Measurements from ENCODE around the gene ZNF611. TPM values are rescaled to one million over a fixed set of nuclear protein-coding genes. Genes with fewer than 3 reads are reported as not detected.

The ZNF611 gene
- total and polyA plus RNA-seq, 2 of the 13 experiments (the other 11 are each of a cell fraction or from before 2014, with no cell fraction given) = 2.7 to 4.1 TPM

DNA sequence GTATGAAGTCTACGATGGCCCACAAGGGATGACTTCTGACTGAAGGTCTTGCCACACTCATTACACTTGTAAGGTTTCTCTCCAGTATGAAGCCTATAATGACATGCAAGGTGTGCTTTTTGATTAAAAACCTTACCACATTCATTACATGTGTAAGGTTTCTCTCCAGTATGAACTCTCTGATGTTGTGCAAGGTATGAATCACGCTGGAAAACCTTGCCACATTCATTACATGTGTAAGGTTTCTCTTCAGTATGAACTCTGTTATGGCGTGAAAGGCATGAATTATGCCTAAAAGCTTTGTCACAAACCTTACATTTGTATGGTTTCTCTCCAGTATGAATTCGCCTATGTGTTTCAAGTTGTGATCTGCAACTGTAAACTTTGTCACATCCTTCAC, 81.7 kb downstream of the ZNF611 start:
- in situ Hi-C loops (cut with HindIII; ENCODE audit: extremely low pct_ligation_motif_present, low pct_unique_long_range_greater_than_20kb) = no loop called here
- POLR2A ChIA-PET = no interaction called here
- Histone ChIP-seq H3K27ac (ENCODE audit: extremely low read length, insufficient read depth, low read length) (no peak overlapping the region), H3K79me2 (ENCODE audit: insufficient read depth, low read length) (no peaks in the 10 kb centered on the region), H3K4me3 (replicated peaks in 1 of 3; ENCODE audit: insufficient read depth in 1 of 3, low read depth in 2 of 3, low read length in 3 of 3) (no peak overlapping the region), H3K36me3 (replicated peaks in 1 of 2; ENCODE audit: control insufficient read depth in 1 of 2, insufficient read depth in 2 of 2, low read length in 2 of 2) (peaks cover 2 to 30% of the 10 kb centered on the region in 2 experiments; a peak in 3 of 5 replicates), H3K9me3 (ENCODE audit: low read length) (peaks cover 57% of the 10 kb centered on the region), H3K9ac (ENCODE audit: insufficient read depth, low read depth, low read length) (no peak overlapping the region), H2AFZ (ENCODE audit: low read length) (no peak overlapping the region), H3K27me3 (ENCODE audit: control insufficient read depth in 1 of 2, insufficient read depth in 2 of 2, low read length in 2 of 2) (no peaks in the 10 kb centered on the region), H3K4me2 (ENCODE audit: low read depth, low read length) (no peak overlapping the region), H3K4me1 (ENCODE audit: insufficient read depth, low read length) (peaks cover 4% of the 10 kb centered on the region), H4K20me1 (ENCODE audit: insufficient read depth, low read length) (no peaks in the 10 kb centered on the region)
- FAIRE-seq = no peak
- no peak for ATAC-seq
- WGBS (ENCODE audit: low lambda C conversion rate) = 61% methylated on average over 4 of the region's 4 CpGs
- DNase-seq (ENCODE audit: low spot score) = no peak
- intact Hi-C loops (cut with micrococcal nuclease; ENCODE audit: unreplicated experiment) = no loop called here
- CTCF ChIA-PET (ENCODE audit: low intra/inter-chr PET ratio, low total read pairs) = no interaction called here
- no TSS peak for BruUV-seq (replicated peaks)
- TF ChIP-seq, protein P1, sequence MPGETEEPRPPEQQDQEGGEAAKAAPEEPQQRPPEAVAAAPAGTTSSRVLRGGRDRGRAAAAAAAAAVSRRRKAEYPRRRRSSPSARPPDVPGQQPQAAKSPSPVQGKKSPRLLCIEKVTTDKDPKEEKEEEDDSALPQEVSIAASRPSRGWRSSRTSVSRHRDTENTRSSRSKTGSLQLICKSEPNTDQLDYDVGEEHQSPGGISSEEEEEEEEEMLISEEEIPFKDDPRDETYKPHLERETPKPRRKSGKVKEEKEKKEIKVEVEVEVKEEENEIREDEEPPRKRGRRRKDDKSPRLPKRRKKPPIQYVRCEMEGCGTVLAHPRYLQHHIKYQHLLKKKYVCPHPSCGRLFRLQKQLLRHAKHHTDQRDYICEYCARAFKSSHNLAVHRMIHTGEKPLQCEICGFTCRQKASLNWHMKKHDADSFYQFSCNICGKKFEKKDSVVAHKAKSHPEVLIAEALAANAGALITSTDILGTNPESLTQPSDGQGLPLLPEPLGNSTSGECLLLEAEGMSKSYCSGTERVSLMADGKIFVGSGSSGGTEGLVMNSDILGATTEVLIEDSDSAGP (CRISPR knock-in tag; IDR thresholded peaks at IDR 0.05; ENCODE audit: borderline replicate concordance) = no peak
- TF ChIP-seq GFI1 (CRISPR knock-in tag; IDR thresholded peaks at IDR 0.05; ENCODE audit: borderline replicate concordance) (no peak), ZSCAN29 (CRISPR knock-in tag; conservative IDR thresholded peaks at IDR 0.05) (no peak), STAG1 (CRISPR knock-in tag; IDR thresholded peaks at IDR 0.05) (no peak), SP5 (CRISPR knock-in tag; IDR thresholded peaks at IDR 0.05; ENCODE audit: borderline replicate concordance, low read depth) (no peak), DPF2 (CRISPR knock-in tag; IDR thresholded peaks at IDR 0.05; ENCODE audit: borderline replicate concordance, low read depth) (no peak), AHR (CRISPR knock-in tag; IDR thresholded peaks at IDR 0.05) (no peak), HMG20A (CRISPR knock-in tag; IDR thresholded peaks at IDR 0.05; ENCODE audit: borderline replicate concordance) (no peak), ZNF83 (CRISPR knock-in tag; IDR thresholded peaks at IDR 0.05; ENCODE audit: borderline replicate concordance) (no peak)
- TF ChIP-seq, protein P2, sequence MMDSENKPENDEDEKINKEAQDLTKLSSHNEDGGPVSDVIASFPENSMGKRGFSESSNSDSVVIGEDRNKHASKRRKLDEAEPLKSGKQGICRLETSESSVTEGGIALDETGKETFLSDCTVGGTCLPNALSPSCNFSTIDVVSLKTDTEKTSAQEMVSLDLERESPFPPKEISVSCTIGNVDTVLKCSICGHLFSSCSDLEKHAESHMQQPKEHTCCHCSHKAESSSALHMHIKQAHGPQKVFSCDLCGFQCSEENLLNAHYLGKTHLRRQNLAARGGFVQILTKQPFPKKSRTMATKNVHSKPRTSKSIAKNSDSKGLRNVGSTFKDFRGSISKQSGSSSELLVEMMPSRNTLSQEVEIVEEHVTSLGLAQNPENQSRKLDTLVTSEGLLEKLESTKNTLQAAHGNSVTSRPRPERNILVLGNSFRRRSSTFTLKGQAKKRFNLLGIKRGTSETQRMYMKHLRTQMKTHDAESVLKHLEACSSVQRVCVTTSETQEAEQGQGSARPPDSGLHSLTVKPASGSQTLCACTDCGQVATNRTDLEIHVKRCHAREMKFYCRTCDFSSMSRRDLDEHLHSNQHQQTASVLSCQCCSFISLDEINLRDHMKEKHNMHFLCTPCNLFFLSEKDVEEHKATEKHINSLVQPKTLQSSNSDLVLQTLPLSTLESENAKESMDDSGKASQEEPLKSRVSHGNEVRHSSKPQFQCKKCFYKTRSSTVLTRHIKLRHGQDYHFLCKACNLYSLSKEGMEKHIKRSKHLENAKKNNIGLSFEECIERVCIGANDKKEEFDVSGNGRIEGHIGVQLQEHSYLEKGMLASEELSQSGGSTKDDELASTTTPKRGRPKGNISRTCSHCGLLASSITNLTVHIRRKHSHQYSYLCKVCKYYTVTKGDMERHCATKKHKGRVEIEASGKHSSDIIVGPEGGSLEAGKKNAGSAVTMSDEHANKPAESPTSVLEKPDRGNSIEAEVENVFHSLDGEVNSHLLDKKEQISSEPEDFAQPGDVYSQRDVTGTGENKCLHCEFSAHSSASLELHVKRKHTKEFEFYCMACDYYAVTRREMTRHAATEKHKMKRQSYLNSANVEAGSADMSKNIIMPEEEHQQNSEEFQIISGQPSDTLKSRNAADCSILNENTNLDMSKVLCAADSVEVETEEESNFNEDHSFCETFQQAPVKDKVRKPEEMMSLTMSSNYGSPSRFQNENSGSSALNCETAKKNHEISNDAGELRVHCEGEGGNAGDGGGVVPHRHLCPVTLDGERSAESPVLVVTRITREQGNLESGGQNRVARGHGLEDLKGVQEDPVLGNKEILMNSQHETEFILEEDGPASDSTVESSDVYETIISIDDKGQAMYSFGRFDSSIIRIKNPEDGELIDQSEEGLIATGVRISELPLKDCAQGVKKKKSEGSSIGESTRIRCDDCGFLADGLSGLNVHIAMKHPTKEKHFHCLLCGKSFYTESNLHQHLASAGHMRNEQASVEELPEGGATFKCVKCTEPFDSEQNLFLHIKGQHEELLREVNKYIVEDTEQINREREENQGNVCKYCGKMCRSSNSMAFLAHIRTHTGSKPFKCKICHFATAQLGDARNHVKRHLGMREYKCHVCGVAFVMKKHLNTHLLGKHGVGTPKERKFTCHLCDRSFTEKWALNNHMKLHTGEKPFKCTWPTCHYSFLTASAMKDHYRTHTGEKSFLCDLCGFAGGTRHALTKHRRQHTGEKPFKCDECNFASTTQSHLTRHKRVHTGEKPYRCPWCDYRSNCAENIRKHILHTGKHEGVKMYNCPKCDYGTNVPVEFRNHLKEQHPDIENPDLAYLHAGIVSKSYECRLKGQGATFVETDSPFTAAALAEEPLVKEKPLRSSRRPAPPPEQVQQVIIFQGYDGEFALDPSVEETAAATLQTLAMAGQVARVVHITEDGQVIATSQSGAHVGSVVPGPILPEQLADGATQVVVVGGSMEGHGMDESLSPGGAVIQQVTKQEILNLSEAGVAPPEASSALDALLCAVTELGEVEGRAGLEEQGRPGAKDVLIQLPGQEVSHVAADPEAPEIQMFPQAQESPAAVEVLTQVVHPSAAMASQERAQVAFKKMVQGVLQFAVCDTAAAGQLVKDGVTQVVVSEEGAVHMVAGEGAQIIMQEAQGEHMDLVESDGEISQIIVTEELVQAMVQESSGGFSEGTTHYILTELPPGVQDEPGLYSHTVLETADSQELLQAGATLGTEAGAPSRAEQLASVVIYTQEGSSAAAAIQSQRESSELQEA (CRISPR knock-in tag; IDR thresholded peaks at IDR 0.05; ENCODE audit: not compliant biosample characterization) = no peak

All from HepG2 (cell line).